Fibroblast of lung (primary cell): ENCODE data around the gene SSR2. TPM values are rescaled to one million over a fixed set of nuclear protein-coding genes. Genes with fewer than 3 reads are reported as not detected.

Experiments
- DNase-seq, 2 donors: peaks; one replicate each; pipeline versions ENCODE4 v3.0.0 to v3.0.0-alpha.2; 2010; ENCODE audit warnings: low read depth in 2 of 2
- H2AFZ ChIP-seq: 2 replicates; pipeline ENCODE4 v1.5.1; 2012; ENCODE audit warnings: low read length, control low read depth, inconsistent platforms
- H3K27ac ChIP-seq: 2 replicates; pipeline ENCODE4 v1.5.1; 2011; ENCODE audit warnings: low read length, control low read depth; ENCODE audit not compliant: insufficient read depth
- H3K27me3 ChIP-seq: 2 replicates; pipeline ENCODE4 v1.5.1; 2011; ENCODE audit warnings: mild to moderate bottlenecking, low read length; ENCODE audit not compliant: control insufficient read depth, insufficient read depth
- H3K36me3 ChIP-seq: 2 replicates; pipeline ENCODE4 v1.5.1; 2011; ENCODE audit warnings: low read length; ENCODE audit not compliant: control insufficient read depth, insufficient read depth
- H3K4me1 ChIP-seq: 2 replicates; pipeline ENCODE4 v1.5.1; 2011; ENCODE audit warnings: low read length; ENCODE audit not compliant: control insufficient read depth, insufficient read depth; ENCODE audit errors: extremely low read depth
- H3K4me2 ChIP-seq: 2 replicates; pipeline ENCODE4 v1.5.1; 2011; ENCODE audit warnings: low read length, control low read depth; ENCODE audit not compliant: insufficient read depth; ENCODE audit errors: extremely low read depth
- H3K4me3 ChIP-seq, 4 experiments: fragments of 200-600 bp in 1 of 4; sonication (generic) in 1 of 4; replicated peaks in 1 of 4; 2 replicates each; pipeline ENCODE4 v1.5.1; 2011 to 2016; ENCODE audit warnings: low read length in 4 of 4, low read depth in 3 of 4, mild to moderate bottlenecking in 3 of 4, control low read depth in 2 of 4, inconsistent platforms in 1 of 4, mixed read lengths in 1 of 4; ENCODE audit not compliant: insufficient read depth in 1 of 4; ENCODE audit errors: control extremely low read depth in 1 of 4
- H3K79me2 ChIP-seq: 2 replicates; pipeline ENCODE4 v1.5.1; 2012; ENCODE audit warnings: mild to moderate bottlenecking, low read length, inconsistent platforms; ENCODE audit not compliant: control insufficient read depth, insufficient read depth
- H3K9ac ChIP-seq: 2 replicates; pipeline ENCODE4 v1.5.1; 2011; ENCODE audit warnings: mild to moderate bottlenecking, low read length, control low read depth; ENCODE audit not compliant: insufficient read depth
- H3K9me3 ChIP-seq: 2 replicates; pipeline ENCODE4 v1.5.1; 2012; ENCODE audit warnings: low read depth, low read length; ENCODE audit not compliant: control insufficient read depth, insufficient read depth
- H4K20me1 ChIP-seq: 2 replicates; pipeline ENCODE4 v1.5.1; 2011; ENCODE audit warnings: low read length; ENCODE audit not compliant: control insufficient read depth, insufficient read depth; ENCODE audit errors: extremely low read depth
- CTCF ChIP-seq, 2 donors: IDR thresholded peaks in 1 of 2; conservative IDR thresholded peaks in 1 of 2; 1 replicate in 1 of 2; 2 replicates in 1 of 2; pipeline ENCODE4 v1.5.1; 2011 to 2012; ENCODE audit warnings: low read length in 2 of 2, control low read depth in 1 of 2, inconsistent platforms in 1 of 2, low read depth in 1 of 2, mild to moderate bottlenecking in 1 of 2
- EZH2 ChIP-seq: IDR thresholded peaks from 2 replicates; pipeline ENCODE4 v1.5.1; 2012; ENCODE audit warnings: low read length, control low read depth, mild to moderate bottlenecking; ENCODE audit errors: missing control alignments
- polyA plus RNA-seq, 2 donors: library from polyadenylated mRNA; depleted of rRNA in 1 of 2; stranded (reverse) in 1 of 2; unstranded in 1 of 2; fragments of >200 nt; gene quantifications; 2 replicates each; pipeline ENCODE4 v1.2.1, GENCODE V29; 2011 to 2012; ENCODE audit warnings: missing spikeins in 1 of 2
- total RNA-seq: library from RNA; depleted of rRNA; stranded (reverse); fragments of >200 nt; gene quantifications from 2 replicates; pipeline ENCODE4 v1.2.1, GENCODE V29; 2014

The SSR2 gene
- total and polyA plus RNA-seq, 2 donors (not counting 1 experiment from before 2014, with no cell fraction given) = 304 to 673 TPM

GRCh38 chr1:155961937-155962336, 58.8 kb downstream of the SSR2 start:
- no peak overlapping the region for H3K4me3 ChIP-seq
- peaks cover 18% of the 10 kb centered on the region for H3K79me2 ChIP-seq
- H3K27me3 ChIP-seq = no peaks in the 10 kb centered on the region
- peak overlapping the region; percentile 69 for H3K27ac ChIP-seq
- H2AFZ ChIP-seq = no peak overlapping the region
- H3K9ac ChIP-seq = peak overlapping the region; percentile 39
- H3K9me3 ChIP-seq = no peaks in the 10 kb centered on the region
- DNase-seq = peak; percentile 90 to 98
- TF ChIP-seq CTCF (conservative IDR thresholded peaks at IDR 0.05 in 1 of 2, IDR thresholded peaks at IDR 0.05 in 1 of 2; ENCODE audit: low read depth in 1 of 2, low read length in 2 of 2) (peak; percentile 23 to 40), EZH2 (no peak)
- H3K4me1 ChIP-seq = peaks cover 20% of the 10 kb centered on the region
- peak overlapping the region; percentile 17 for H3K4me2 ChIP-seq
- peaks cover 1% of the 10 kb centered on the region for H4K20me1 ChIP-seq
- peaks cover 51% of the 10 kb centered on the region for H3K36me3 ChIP-seq

GRCh38 chr1:155960081-155960745, 60.5 kb downstream of the SSR2 start:
- Histone ChIP-seq H4K20me1 (peaks cover 1% of the 10 kb centered on the region), H3K4me3 (no peak overlapping the region), H3K27me3 (no peaks in the 10 kb centered on the region), H3K27ac (peak overlapping the region; percentile 61), H3K9ac (no peak overlapping the region), H3K4me1 (peaks cover 20% of the 10 kb centered on the region), H2AFZ (no peak overlapping the region), H3K36me3 (peaks cover 42% of the 10 kb centered on the region), H3K9me3 (no peaks in the 10 kb centered on the region), H3K79me2 (peaks cover 9% of the 10 kb centered on the region), H3K4me2 (no peak overlapping the region)
- TF ChIP-seq EZH2 (no peak), CTCF (conservative IDR thresholded peaks at IDR 0.05 in 1 of 2, IDR thresholded peaks at IDR 0.05 in 1 of 2; ENCODE audit: low read depth in 1 of 2, low read length in 2 of 2) (no peak)
- no peak for DNase-seq

Other genes starting within 250 kb of the SSR2 start
- 22.1 and 30.9 TPM in 2 replicates for gene GON4L, start 163.7 kb downstream of the SSR2 start, total RNA-seq
- gene GON4L, start 163.7 kb downstream of the SSR2 start, polyA plus RNA-seq = 20.2 and 20.3 TPM in 2 replicates
- 30.3 and 71.3 TPM in 2 replicates for gene SYT11, start 161.4 kb downstream of the SSR2 start, total RNA-seq
- gene SYT11, start 161.4 kb downstream of the SSR2 start, polyA plus RNA-seq = 36.8 and 53.7 TPM in 2 replicates
- 25.2 and 33.4 TPM in 2 replicates for gene RIT1, start 109.6 kb downstream of the SSR2 start, total RNA-seq
- 51.0 and 56.8 TPM in 2 replicates for gene RIT1, start 109.6 kb downstream of the SSR2 start, polyA plus RNA-seq
- gene KHDC4, start 86.5 kb downstream of the SSR2 start, total RNA-seq = 18.2 and 24.6 TPM in 2 replicates
- 19.5 and 25.4 TPM in 2 replicates for gene KHDC4, start 86.5 kb downstream of the SSR2 start, polyA plus RNA-seq
- not detected in 2 replicates for gene RXFP4, start 79.3 kb downstream of the SSR2 start, total RNA-seq
- gene RXFP4, start 79.3 kb downstream of the SSR2 start, polyA plus RNA-seq = not detected in 2 replicates
- gene ARHGEF2, start 42.4 kb downstream of the SSR2 start, total RNA-seq = 208 and 276 TPM in 2 replicates
- gene ARHGEF2, start 42.4 kb downstream of the SSR2 start, polyA plus RNA-seq = 93.9 and 103 TPM in 2 replicates
- gene UBQLN4, start 32.8 kb upstream of the SSR2 start, total RNA-seq = 8.7 and 11.1 TPM in 2 replicates
- 12.5 and 26.0 TPM in 2 replicates for gene UBQLN4, start 32.8 kb upstream of the SSR2 start, polyA plus RNA-seq
- 75.0 and 84.7 TPM in 2 replicates for gene LAMTOR2, start 33.8 kb upstream of the SSR2 start, total RNA-seq
- 56.3 and 59.0 TPM in 2 replicates for gene LAMTOR2, start 33.8 kb upstream of the SSR2 start, polyA plus RNA-seq
- not detected in 2 replicates for gene RAB25, start 40.2 kb upstream of the SSR2 start, total RNA-seq
- not detected in 2 replicates for gene RAB25, start 40.2 kb upstream of the SSR2 start, polyA plus RNA-seq
- gene MEX3A, start 61.5 kb upstream of the SSR2 start, total RNA-seq = 1.5 and 1.7 TPM in 2 replicates
- gene MEX3A, start 61.5 kb upstream of the SSR2 start, polyA plus RNA-seq = 0.96 and 2.1 TPM in 2 replicates
- gene LMNA, start 93.8 kb upstream of the SSR2 start, total RNA-seq = 780 and 1,150 TPM in 2 replicates
- 613 and 813 TPM in 2 replicates for gene LMNA, start 93.8 kb upstream of the SSR2 start, polyA plus RNA-seq
- 0.77 and 0.99 TPM in 2 replicates for gene SEMA4A, start 132.6 kb upstream of the SSR2 start, total RNA-seq
- gene SEMA4A, start 132.6 kb upstream of the SSR2 start, polyA plus RNA-seq = 0.24 and 0.27 TPM in 2 replicates
- gene SLC25A44, start 173.2 kb upstream of the SSR2 start, total RNA-seq = 5.4 and 8.4 TPM in 2 replicates
- gene SLC25A44, start 173.2 kb upstream of the SSR2 start, polyA plus RNA-seq = 32.1 and 35.4 TPM in 2 replicates
- gene PMF1, start 192.1 kb upstream of the SSR2 start, total RNA-seq = 21.6 and 24.1 TPM in 2 replicates
- gene PMF1, start 192.1 kb upstream of the SSR2 start, polyA plus RNA-seq = 46.8 and 57.6 TPM in 2 replicates
- gene BGLAP, start 221.2 kb upstream of the SSR2 start, total RNA-seq = 0.26 and 0.50 TPM in 2 replicates
- 0.12 and 0.34 TPM in 2 replicates for gene BGLAP, start 221.2 kb upstream of the SSR2 start, polyA plus RNA-seq
- gene PAQR6, start 227.1 kb upstream of the SSR2 start, total RNA-seq = 0.26 and 0.33 TPM in 2 replicates
- gene PAQR6, start 227.1 kb upstream of the SSR2 start, polyA plus RNA-seq = 0.05 and 0.17 TPM in 2 replicates